NK-92 (cell line): ENCODE results near the gene TMEM209.
"Not testable (repeated sequence)": the region's sequence is repeated elsewhere in the genome, so short reads cannot be mapped to it uniquely, and the experiment has no call there.

Experiments used
- DNase-seq: peaks from one replicate; lab custom pipeline; 2025; ENCODE audit not compliant: unreplicated experiment; lab: John Stamatoyannopoulos, UW

TMEM209 gene

GRCh38 chr7:130129011-130129411 lies 76.2 kb downstream of the TMEM209 start:
- DNase-seq, result no peak

- no peak for DNase-seq
These were observed 77.3 kb downstream of the TMEM209 start for GRCh38 chr7:130127821-130128317.

GRCh38 chr7:130127404-130127803 lies 77.8 kb downstream of the TMEM209 start:
- no peak for DNase-seq

GRCh38 chr7:130126840-130127239 lies 78.4 kb downstream of the TMEM209 start:
- not testable (repeated sequence) for DNase-seq

GRCh38 chr7:130124711-130125110 lies 80.5 kb downstream of the TMEM209 start:
- no peak for DNase-seq

GRCh38 chr7:130123501-130123900 lies 81.7 kb downstream of the TMEM209 start:
- no peak for DNase-seq

GRCh38 chr7:130118801-130119200 lies 86.4 kb downstream of the TMEM209 start:
- DNase-seq, result no peak

- DNase-seq, result no peak
These were observed 86.9 kb downstream of the TMEM209 start for GRCh38 chr7:130118294-130118693.

- DNase-seq, result no peak
These were observed 90.4 kb downstream of the TMEM209 start for GRCh38 chr7:130114776-130115175.
